Effector memory CD4-positive, alpha-beta T cell (primary cell): Measurements from ENCODE around the gene RAC2.
"Not testable (repeated sequence)": the region's sequence is repeated elsewhere in the genome, so short reads cannot be mapped to it uniquely, and the experiment has no call there.

Source experiments
- DNase-seq, 3 donors: peaks; one replicate each; pipeline ENCODE4 v3.0.0-alpha.2; 2020
- H3K27ac ChIP-seq: 2 replicates; pipeline ENCODE4 v1.7.0; 2013; ENCODE audit warnings: mild to moderate bottlenecking, low read length, moderate library complexity; ENCODE audit not compliant: insufficient read depth, poor library complexity, severe bottlenecking
- H3K27me3 ChIP-seq: replicated peaks from 2 replicates; pipeline ENCODE4 v1.7.0; 2013; ENCODE audit warnings: mild to moderate bottlenecking, low read length; ENCODE audit not compliant: insufficient read depth, control insufficient read depth, poor library complexity, severe bottlenecking
- H3K36me3 ChIP-seq: 2 replicates; pipeline ENCODE4 v1.7.0; 2013; ENCODE audit warnings: mild to moderate bottlenecking, low read length, moderate library complexity; ENCODE audit not compliant: control insufficient read depth, insufficient read depth
- H3K4me1 ChIP-seq: 2 replicates; pipeline ENCODE4 v1.7.0; 2013; ENCODE audit warnings: low read length, mild to moderate bottlenecking; ENCODE audit not compliant: control insufficient read depth, insufficient read depth, poor library complexity, severe bottlenecking
- H3K4me3 ChIP-seq: 2 replicates; pipeline ENCODE4 v1.7.0; 2013; ENCODE audit warnings: low read length, low read depth, mild to moderate bottlenecking; ENCODE audit not compliant: insufficient read depth, poor library complexity, severe bottlenecking
- H3K9me3 ChIP-seq: 2 replicates; pipeline ENCODE4 v1.7.0; 2013; ENCODE audit warnings: mild to moderate bottlenecking, low read length, moderate library complexity; ENCODE audit not compliant: control insufficient read depth

Gene RAC2

GRCh38 chr22:37206118-37206840, 37.8 kb downstream of the RAC2 start:
- Histone ChIP-seq H3K27me3 (no peaks in the 10 kb centered on the region), H3K27ac (no peak overlapping the region), H3K4me1 (peaks cover 9% of the 10 kb centered on the region), H3K9me3 (no peaks in the 10 kb centered on the region), H3K4me3 (no peak overlapping the region), H3K36me3 (no peaks in the 10 kb centered on the region)
- no peak for DNase-seq

DNA sequence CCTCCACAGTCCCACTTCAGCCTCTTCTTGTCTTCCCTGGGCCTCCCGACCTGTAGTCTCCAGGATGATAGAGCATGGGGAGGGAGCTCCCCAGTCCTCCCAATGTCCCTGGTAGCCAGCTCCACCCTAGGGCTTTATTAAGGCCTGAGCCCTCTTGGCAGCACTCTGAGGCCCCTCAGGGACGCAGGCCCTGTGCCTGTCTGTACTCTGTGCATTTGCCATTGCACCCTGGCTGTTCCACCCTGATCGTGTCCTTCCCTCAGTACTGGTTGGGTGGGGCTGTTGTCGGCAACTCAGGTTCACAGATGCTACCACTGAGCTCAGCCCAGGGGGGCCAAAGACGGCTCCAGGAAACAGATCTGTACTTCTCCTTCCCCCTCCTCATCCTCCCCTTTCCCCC, 39.0 kb downstream of the RAC2 start:
- Histone ChIP-seq H3K36me3 (no peaks in the 10 kb centered on the region), H3K4me3 (no peak overlapping the region), H3K27me3 (no peaks in the 10 kb centered on the region), H3K27ac (no peak overlapping the region), H3K4me1 (peaks cover 9% of the 10 kb centered on the region), H3K9me3 (no peaks in the 10 kb centered on the region)
- no peak for DNase-seq

DNA sequence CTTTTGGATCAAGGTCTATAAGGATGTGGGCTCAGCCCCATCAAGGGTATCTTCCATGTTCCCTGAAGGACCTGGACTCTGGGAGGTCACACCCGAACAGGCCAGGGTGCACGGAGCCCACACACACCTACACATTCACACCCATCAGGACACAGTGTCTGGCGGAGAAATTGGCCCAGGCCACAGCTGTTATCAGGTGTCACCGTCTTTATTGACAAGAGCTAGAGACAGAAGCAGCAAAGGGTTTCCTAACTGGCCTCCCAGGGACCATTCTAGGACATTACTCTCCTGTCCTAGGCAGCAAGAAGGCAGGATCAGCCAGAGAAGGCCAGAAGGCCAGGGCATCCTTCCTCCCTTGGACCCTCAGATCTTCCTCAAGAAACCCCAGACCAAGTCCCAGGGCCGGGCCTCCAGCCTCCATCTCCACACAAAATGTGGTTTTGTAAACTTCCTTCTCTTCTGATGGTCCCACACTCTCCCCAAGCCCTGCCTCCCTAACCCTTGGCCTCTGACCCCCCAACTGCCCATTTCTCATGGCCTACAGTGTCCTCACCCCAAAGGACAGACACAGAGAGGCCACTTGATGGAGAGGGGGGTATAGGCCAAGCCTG, 39.9 kb downstream of the RAC2 start:
- Histone ChIP-seq H3K4me3 (no peak overlapping the region), H3K27ac (no peak overlapping the region), H3K4me1 (peaks cover 18% of the 10 kb centered on the region), H3K27me3 (no peaks in the 10 kb centered on the region), H3K9me3 (no peaks in the 10 kb centered on the region), H3K36me3 (no peaks in the 10 kb centered on the region)
- no peak for DNase-seq

- DNase-seq = no peak
- H3K27me3 ChIP-seq = no peaks in the 10 kb centered on the region
- H3K4me3 ChIP-seq = no peak overlapping the region
- no peaks in the 10 kb centered on the region for H3K36me3 ChIP-seq
- no peak overlapping the region for H3K27ac ChIP-seq
- peaks cover 23% of the 10 kb centered on the region for H3K4me1 ChIP-seq
- H3K9me3 ChIP-seq = no peaks in the 10 kb centered on the region
Observed at GRCh38 chr22:37203354-37204044, 40.6 kb downstream of the RAC2 start.

GRCh38 chr22:37202716-37203115, 41.4 kb downstream of the RAC2 start:
- DNase-seq = no peak
- H3K36me3 ChIP-seq = no peaks in the 10 kb centered on the region
- H3K4me3 ChIP-seq = no peak overlapping the region
- no peaks in the 10 kb centered on the region for H3K27me3 ChIP-seq
- H3K27ac ChIP-seq = no peak overlapping the region
- peaks cover 22% of the 10 kb centered on the region for H3K4me1 ChIP-seq
- no peaks in the 10 kb centered on the region for H3K9me3 ChIP-seq

DNA sequence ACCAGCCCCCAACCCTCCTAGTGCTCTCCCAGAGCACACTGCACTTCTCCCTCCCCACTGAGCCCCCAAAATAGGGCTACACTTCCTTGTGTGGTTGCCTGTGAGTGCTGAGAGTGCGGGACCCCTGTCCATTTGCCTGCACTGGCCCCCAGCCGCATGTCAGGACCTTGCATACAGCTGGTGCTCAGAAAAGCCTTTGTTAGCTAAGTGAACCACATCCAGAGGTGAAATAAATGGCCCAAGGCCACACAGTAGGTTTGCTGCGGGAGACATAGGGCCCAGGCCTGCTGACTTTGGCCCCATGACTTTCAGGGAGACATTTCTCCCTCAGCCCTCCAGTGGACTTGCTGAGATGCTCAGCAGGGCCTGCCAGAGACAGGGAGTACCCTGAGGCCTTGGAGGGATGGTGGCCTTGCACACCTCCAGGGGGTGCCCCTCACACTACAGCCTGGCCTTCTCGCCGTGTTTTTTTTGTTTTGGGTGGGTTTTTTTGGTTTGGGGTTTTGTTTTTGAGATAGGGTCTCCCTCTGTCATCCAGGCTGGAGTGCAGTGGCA, 42.0 kb downstream of the RAC2 start:
- Histone ChIP-seq H3K27me3 (no peaks in the 10 kb centered on the region), H3K27ac (no peak overlapping the region), H3K36me3 (no peaks in the 10 kb centered on the region), H3K9me3 (no peaks in the 10 kb centered on the region), H3K4me3 (no peak overlapping the region), H3K4me1 (peaks cover 22% of the 10 kb centered on the region)
- DNase-seq = no peak

DNA sequence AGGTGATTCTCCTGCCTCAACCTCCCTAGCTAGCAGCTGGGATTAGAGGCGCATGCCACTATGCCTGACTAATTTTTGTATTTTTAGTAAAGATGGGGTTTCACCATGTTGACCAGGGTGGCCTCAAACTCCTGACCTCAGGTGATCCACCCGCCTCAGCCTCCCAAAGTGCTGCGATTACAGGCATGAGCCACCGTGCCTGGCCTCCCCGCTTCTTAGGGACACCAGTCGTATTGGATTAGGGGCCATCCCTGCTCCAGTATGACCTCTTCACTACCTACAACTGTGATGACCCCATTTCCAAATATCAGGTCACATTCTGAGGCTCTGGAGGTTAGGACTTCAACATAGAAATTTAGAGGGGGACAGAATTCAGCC, 42.6 kb downstream of the RAC2 start:
- not testable (repeated sequence) for H3K27me3 ChIP-seq, H3K4me3 ChIP-seq, H3K9me3 ChIP-seq, DNase-seq, H3K27ac ChIP-seq, H3K36me3 ChIP-seq
- peaks cover 22% of the 10 kb centered on the region for H3K4me1 ChIP-seq

GRCh38 chr22:37199760-37200108, 44.3 kb downstream of the RAC2 start:
- Histone ChIP-seq H3K9me3 (no peaks in the 10 kb centered on the region), H3K4me3 (peak overlapping the region; percentile 59), H3K27ac (peak overlapping the region; percentile 66), H3K4me1 (peaks cover 22% of the 10 kb centered on the region), H3K27me3 (no peaks in the 10 kb centered on the region), H3K36me3 (no peaks in the 10 kb centered on the region)
- DNase-seq = no peak

DNA sequence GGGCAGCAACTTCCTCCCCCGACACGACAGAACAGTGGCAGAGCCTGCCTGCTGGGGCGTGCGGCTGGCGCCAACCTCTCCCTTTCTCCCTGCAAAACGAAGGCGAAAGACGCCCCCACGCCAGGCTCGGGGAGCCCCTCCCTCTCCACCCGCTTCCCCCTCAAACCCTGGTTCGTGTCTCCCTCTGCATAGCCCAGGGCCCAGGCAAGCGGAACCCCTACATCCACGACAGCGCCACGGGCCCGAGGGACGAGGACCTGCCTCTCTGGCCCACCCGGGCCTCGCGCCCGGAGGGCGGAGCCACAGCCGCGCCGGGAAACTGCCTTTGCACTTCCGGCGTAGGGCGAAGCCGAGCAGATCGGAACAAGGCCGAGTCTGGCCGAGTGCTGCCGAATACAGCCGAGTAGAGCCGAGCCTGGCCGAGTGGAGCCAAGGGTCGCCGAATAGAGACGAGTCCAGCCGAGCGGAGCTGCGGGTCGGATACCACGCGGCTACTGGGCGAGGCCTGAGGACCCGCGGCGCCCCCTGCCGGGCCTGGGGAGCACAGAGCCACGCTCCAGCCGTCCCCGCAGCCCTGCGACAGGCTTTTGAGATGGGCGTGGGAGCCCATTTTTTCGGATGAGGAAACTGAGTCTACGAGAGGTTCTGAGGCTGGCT, 44.8 kb downstream of the RAC2 start:
- Histone ChIP-seq H3K36me3 (no peaks in the 10 kb centered on the region), H3K27me3 (no peaks in the 10 kb centered on the region), H3K9me3 (no peaks in the 10 kb centered on the region), H3K4me3 (peak overlapping the region; percentile 59), H3K4me1 (peaks cover 22% of the 10 kb centered on the region), H3K27ac (peak overlapping the region; percentile 91)
- peak; percentile 97 to 99 (median 99) for DNase-seq
